ENCODE measurements around the gene NIT1. TPM values are rescaled to one million over a fixed set of nuclear protein-coding genes. Genes with fewer than 3 reads are reported as not detected.

The NIT1 gene
- total and polyA plus RNA-seq, 2 donors (not counting 1 experiment from before 2014, with no cell fraction given): 53.5 to 61.0 TPM

- DNase-seq: no peak
- TF ChIP-seq CTCF (IDR thresholded peaks at IDR 0.05) (no peak), EZH2 (IDR thresholded peaks at IDR 0.05; ENCODE audit: borderline replicate concordance, insufficient read depth, low read depth, low read length, poor library complexity, severe bottlenecking) (no peak)
- Mint-ChIP-seq H3K27ac (no peak overlapping the region), H3K4me1 (peaks cover 20% of the 10 kb centered on the region), H3K4me3 (no peak overlapping the region), H3K9me3 (ENCODE audit: insufficient read depth) (no peaks in the 10 kb centered on the region), H3K27me3 (no peaks in the 10 kb centered on the region)
- H3K4me2 ChIP-seq (replicated peaks; ENCODE audit: low read depth, low read length, poor library complexity, severe bottlenecking): no peak overlapping the region
- ATAC-seq (ENCODE audit: low read depth): no peak
- ChIA-PET CTCF (interaction anchor here (8.7 kb wide), 1 partner anchor 22 kb away, joined by 142 read pairs; the partner anchor contains the start of gene ARHGAP30), POLR2A (no interaction called here)
- H3K4me3 ChIP-seq (ENCODE audit: control extremely low read depth in 1 of 5, extremely low read depth in 1 of 5, insufficient read depth in 1 of 5, low read depth in 2 of 5, low read length in 4 of 5): no peak overlapping the region
- no peak overlapping the region for H3K9ac ChIP-seq (ENCODE audit: low read length)
- no peaks in the 10 kb centered on the region for H3K79me2 ChIP-seq (ENCODE audit: control insufficient read depth, insufficient read depth, low read length)
- H3K27ac ChIP-seq (ENCODE audit: low read length in 2 of 2): no peak overlapping the region
- no peaks in the 10 kb centered on the region for H3K27me3 ChIP-seq (replicated peaks in 1 of 4; ENCODE audit: control extremely low read depth in 1 of 4, control insufficient read depth in 3 of 4, insufficient read depth in 4 of 4, low read length in 3 of 4)
- peaks cover 9 to 19% of the 10 kb centered on the region in 2 donors for H3K4me1 ChIP-seq (ENCODE audit: control insufficient read depth in 2 of 2, insufficient read depth in 2 of 2, low read length in 2 of 2)
- H4K20me1 ChIP-seq (ENCODE audit: control insufficient read depth, insufficient read depth, low read length, poor library complexity, severe bottlenecking): no peaks in the 10 kb centered on the region
- 94% methylated on average over 3 of the region's 3 CpGs for WGBS (ENCODE audit: insufficient coverage)
- H2AFZ ChIP-seq (ENCODE audit: insufficient read depth, low read depth, low read length, poor library complexity, severe bottlenecking): no peak overlapping the region
- intact Hi-C loops (cut with micrococcal nuclease): loop anchor here (10.0 kb wide), 1 partner anchor 292 kb away; no protein-coding TSS in a partner anchor
- no peaks in the 10 kb centered on the region for H3K36me3 ChIP-seq (replicated peaks in 1 of 2; ENCODE audit: control extremely low read depth in 1 of 2, control insufficient read depth in 1 of 2, extremely low read depth in 1 of 2, insufficient read depth in 2 of 2, low read length in 1 of 2)
- no peaks in the 10 kb centered on the region for H3K9me3 ChIP-seq (ENCODE audit: control extremely low read depth in 1 of 3, control insufficient read depth in 2 of 3, insufficient read depth in 1 of 3, low read length in 2 of 3)
Observed at GRCh38 chr1:161092621-161093028, 25.3 kb upstream of the NIT1 start.

DNA sequence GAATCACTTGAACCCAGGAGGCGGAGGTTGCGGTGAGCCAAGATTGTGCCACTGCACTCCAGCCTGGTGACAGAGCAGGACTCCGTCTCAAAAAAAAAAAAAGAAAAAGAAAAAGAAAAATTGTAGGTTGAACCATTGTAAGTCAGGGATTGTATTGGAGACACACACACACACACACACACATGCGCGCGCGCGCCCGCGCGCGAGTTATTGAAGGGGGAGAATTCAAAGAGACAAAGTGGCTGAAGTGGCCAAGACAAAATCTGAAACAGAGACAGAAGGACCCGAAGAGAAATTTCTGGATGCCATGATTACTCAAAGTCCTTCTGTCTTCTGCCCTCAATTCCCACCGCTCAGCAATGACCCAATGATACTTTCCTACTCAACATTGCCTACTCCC lies 23.4 kb upstream of the NIT1 start:
- no peaks in the 10 kb centered on the region for H3K9me3 ChIP-seq (ENCODE audit: control extremely low read depth in 1 of 3, control insufficient read depth in 2 of 3, insufficient read depth in 1 of 3, low read length in 2 of 3)
- no peaks in the 10 kb centered on the region for H3K27me3 ChIP-seq (replicated peaks in 1 of 4; ENCODE audit: control extremely low read depth in 1 of 4, control insufficient read depth in 3 of 4, insufficient read depth in 4 of 4, low read length in 3 of 4)
- intact Hi-C loops (cut with micrococcal nuclease): loop anchor here (10.0 kb wide), 1 partner anchor 290 kb away; no protein-coding TSS in a partner anchor
- Mint-ChIP-seq H3K4me1 (peaks cover 32% of the 10 kb centered on the region), H3K9me3 (ENCODE audit: insufficient read depth) (no peaks in the 10 kb centered on the region), H3K4me3 (no peak overlapping the region), H3K27me3 (no peaks in the 10 kb centered on the region), H3K27ac (no peak overlapping the region)
- ChIA-PET POLR2A (interaction anchor here (0.5 to 0.8 kb wide), 2 partner anchors 36 to 45 kb away, joined by 4 to 7 read pairs; no protein-coding TSS in a partner anchor), CTCF (interaction anchor here (1.0 to 8.7 kb wide), 3 partner anchors 23 to 97 kb away, joined by 3 to 142 read pairs (median 6); partner anchors contain the start of gene ARHGAP30)
- no peaks in the 10 kb centered on the region for H3K79me2 ChIP-seq (ENCODE audit: control insufficient read depth, insufficient read depth, low read length)
- no peak overlapping the region for H3K4me2 ChIP-seq (replicated peaks; ENCODE audit: low read depth, low read length, poor library complexity, severe bottlenecking)
- 96% methylated on average over 2 of the region's 14 CpGs for WGBS (ENCODE audit: insufficient coverage)
- no peak overlapping the region for H2AFZ ChIP-seq (ENCODE audit: insufficient read depth, low read depth, low read length, poor library complexity, severe bottlenecking)
- no peak for DNase-seq
- peaks cover 0 to 3% of the 10 kb centered on the region in 2 experiments for H3K36me3 ChIP-seq (replicated peaks in 1 of 2; ENCODE audit: control extremely low read depth in 1 of 2, control insufficient read depth in 1 of 2, extremely low read depth in 1 of 2, insufficient read depth in 2 of 2, low read length in 1 of 2)
- no peaks in the 10 kb centered on the region for H4K20me1 ChIP-seq (ENCODE audit: control insufficient read depth, insufficient read depth, low read length, poor library complexity, severe bottlenecking)
- peaks cover 16 to 31% of the 10 kb centered on the region in 2 donors for H3K4me1 ChIP-seq (ENCODE audit: control insufficient read depth in 2 of 2, insufficient read depth in 2 of 2, low read length in 2 of 2)
- no peak for ATAC-seq (ENCODE audit: low read depth)
- H3K4me3 ChIP-seq (ENCODE audit: control extremely low read depth in 1 of 5, extremely low read depth in 1 of 5, insufficient read depth in 1 of 5, low read depth in 2 of 5, low read length in 4 of 5): no peak overlapping the region
- H3K9ac ChIP-seq (ENCODE audit: low read length): no peak overlapping the region
- no peak overlapping the region for H3K27ac ChIP-seq (ENCODE audit: low read length in 2 of 2)
- no peak for TF ChIP-seq CTCF (IDR thresholded peaks at IDR 0.05)
- no peak for TF ChIP-seq EZH2 (IDR thresholded peaks at IDR 0.05; ENCODE audit: borderline replicate concordance, insufficient read depth, low read depth, low read length, poor library complexity, severe bottlenecking)
